HEK293T (cell line): Measurements from ENCODE around the gene CTSO.

Experiments
- ARNT ChIP-seq: fragments of 450-650 bp; IDR thresholded peaks from 2 replicates; pipeline ENCODE4 v1.6.1; 2017; ENCODE audit warnings: mild to moderate bottlenecking
- BHLHE40 ChIP-seq: fragments of 450-650 bp; IDR thresholded peaks from 2 replicates; pipeline ENCODE4 v1.6.1; 2016; ENCODE audit warnings: mild to moderate bottlenecking, moderate library complexity, borderline replicate concordance
- ELF4 ChIP-seq: fragments of 450-650 bp; IDR thresholded peaks from 2 replicates; pipeline ENCODE4 v1.6.1; 2017; ENCODE audit warnings: antibody characterized with exemption
- FOXA1 ChIP-seq: fragments of 450-650 bp; IDR thresholded peaks from 2 replicates; pipeline ENCODE4 v1.6.1; 2016; ENCODE audit warnings: mild to moderate bottlenecking
- FOXK2 ChIP-seq: fragments of 450-650 bp; IDR thresholded peaks from 2 replicates; pipeline ENCODE4 v1.6.1; 2016; ENCODE audit warnings: mild to moderate bottlenecking
- FOXM1 ChIP-seq: fragments of 450-650 bp; IDR thresholded peaks from 2 replicates; pipeline ENCODE4 v1.6.1; 2017; ENCODE audit warnings: mild to moderate bottlenecking, borderline replicate concordance
- HDGF ChIP-seq: fragments of 450-650 bp; IDR thresholded peaks from 2 replicates; pipeline ENCODE4 v1.6.1; 2017; ENCODE audit warnings: antibody characterized with exemption, borderline replicate concordance
- LEF1 ChIP-seq: fragments of 450-650 bp; IDR thresholded peaks from 2 replicates; pipeline ENCODE4 v1.6.1; 2017; ENCODE audit warnings: mild to moderate bottlenecking, borderline replicate concordance
- SP1 ChIP-seq: fragments of 450-650 bp; IDR thresholded peaks from 2 replicates; pipeline ENCODE4 v1.6.1; 2017
- SUZ12 ChIP-seq: fragments of 450-650 bp; IDR thresholded peaks from 2 replicates; pipeline ENCODE4 v1.6.1; 2016; ENCODE audit warnings: mild to moderate bottlenecking
- TARDBP ChIP-seq: fragments of 450-650 bp; IDR thresholded peaks from 2 replicates; pipeline ENCODE4 v1.6.1; 2016
- ZNF384 ChIP-seq: fragments of 450-650 bp; IDR thresholded peaks from 2 replicates; pipeline ENCODE4 v1.6.1; 2016
- TF ChIP-seq, protein P1 (sequence below): fragments of 450-650 bp; IDR thresholded peaks from 2 replicates; pipeline ENCODE4 v1.6.1; 2016

GRCh38 chr4:155946486-155946885 lies 7.2 kb downstream of the CTSO start:
- no peak for TF ChIP-seq ARNT
- TF ChIP-seq SP1, result no peak
- TF ChIP-seq, protein P1, sequence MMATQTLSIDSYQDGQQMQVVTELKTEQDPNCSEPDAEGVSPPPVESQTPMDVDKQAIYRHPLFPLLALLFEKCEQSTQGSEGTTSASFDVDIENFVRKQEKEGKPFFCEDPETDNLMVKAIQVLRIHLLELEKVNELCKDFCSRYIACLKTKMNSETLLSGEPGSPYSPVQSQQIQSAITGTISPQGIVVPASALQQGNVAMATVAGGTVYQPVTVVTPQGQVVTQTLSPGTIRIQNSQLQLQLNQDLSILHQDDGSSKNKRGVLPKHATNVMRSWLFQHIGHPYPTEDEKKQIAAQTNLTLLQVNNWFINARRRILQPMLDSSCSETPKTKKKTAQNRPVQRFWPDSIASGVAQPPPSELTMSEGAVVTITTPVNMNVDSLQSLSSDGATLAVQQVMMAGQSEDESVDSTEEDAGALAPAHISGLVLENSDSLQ, result no peak
- TF ChIP-seq FOXM1, result no peak
- TF ChIP-seq TARDBP, result no peak
- no peak for TF ChIP-seq ELF4
- no peak for TF ChIP-seq FOXK2
- no peak for TF ChIP-seq FOXA1
- TF ChIP-seq ZNF384, result no peak
- no peak for TF ChIP-seq LEF1
- no peak for TF ChIP-seq SUZ12
- no peak for TF ChIP-seq HDGF
- no peak for TF ChIP-seq BHLHE40
